ENCODE measurements around the gene ABTB2.

The ABTB2 gene

GRCh38 chr11:34151166-34151565 lies 206.6 kb downstream of the ABTB2 start:
- Histone ChIP-seq H3K9ac (ENCODE audit: low read depth in 1 of 2, low read length in 2 of 2) (no peak overlapping the region), H3K27me3 (ENCODE audit: control insufficient read depth in 1 of 2, insufficient read depth in 2 of 2, low read length in 2 of 2) (no peaks in the 10 kb centered on the region), H3K36me3 (ENCODE audit: control insufficient read depth in 1 of 2, insufficient read depth in 2 of 2, low read length in 2 of 2) (peaks cover 15 to 74% of the 10 kb centered on the region in 2 donors), H3K4me3 (ENCODE audit: low read depth in 1 of 2, low read length in 2 of 2) (peak overlapping the region in 1 of 2 donors; percentile 23), H3K9me3 (ENCODE audit: control insufficient read depth in 1 of 2, low read length in 2 of 2) (no peaks in the 10 kb centered on the region), H3K4me1 (ENCODE audit: control insufficient read depth in 1 of 2, insufficient read depth in 2 of 2, low read length in 2 of 2) (peaks cover 16 to 18% of the 10 kb centered on the region in 2 donors), H3K27ac (ENCODE audit: low read depth, low read length) (no peak overlapping the region)

- H3K9ac ChIP-seq (ENCODE audit: low read depth in 1 of 2, low read length in 2 of 2), result peak overlapping the region in 1 of 2 donors; percentile 26
- peaks cover 20 to 74% of the 10 kb centered on the region in 2 donors for H3K36me3 ChIP-seq (ENCODE audit: control insufficient read depth in 1 of 2, insufficient read depth in 2 of 2, low read length in 2 of 2)
- H3K27me3 ChIP-seq (ENCODE audit: control insufficient read depth in 1 of 2, insufficient read depth in 2 of 2, low read length in 2 of 2), result no peaks in the 10 kb centered on the region
- peak overlapping the region in 1 of 2 donors; percentile 35 for H3K4me3 ChIP-seq (ENCODE audit: low read depth in 1 of 2, low read length in 2 of 2)
- no peaks in the 10 kb centered on the region for H3K9me3 ChIP-seq (ENCODE audit: control insufficient read depth in 1 of 2, low read length in 2 of 2)
- peaks cover 16 to 18% of the 10 kb centered on the region in 2 donors for H3K4me1 ChIP-seq (ENCODE audit: control insufficient read depth in 1 of 2, insufficient read depth in 2 of 2, low read length in 2 of 2)
- no peak overlapping the region for H3K27ac ChIP-seq (ENCODE audit: low read depth, low read length)
Measured at GRCh38 chr11:34150494-34151151, 207.2 kb downstream of the ABTB2 start.

- Histone ChIP-seq H3K27me3 (ENCODE audit: control insufficient read depth in 1 of 2, insufficient read depth in 2 of 2, low read length in 2 of 2) (no peaks in the 10 kb centered on the region), H3K9ac (ENCODE audit: low read depth in 1 of 2, low read length in 2 of 2) (no peak overlapping the region), H3K27ac (ENCODE audit: low read depth, low read length) (no peak overlapping the region), H3K9me3 (ENCODE audit: control insufficient read depth in 1 of 2, low read length in 2 of 2) (no peaks in the 10 kb centered on the region), H3K4me1 (ENCODE audit: control insufficient read depth in 1 of 2, insufficient read depth in 2 of 2, low read length in 2 of 2) (peaks cover 16 to 18% of the 10 kb centered on the region in 2 donors), H3K36me3 (ENCODE audit: control insufficient read depth in 1 of 2, insufficient read depth in 2 of 2, low read length in 2 of 2) (peaks cover 22 to 75% of the 10 kb centered on the region in 2 donors), H3K4me3 (ENCODE audit: low read depth in 1 of 2, low read length in 2 of 2) (no peak overlapping the region)
Measured at GRCh38 chr11:34149786-34150185, 208.0 kb downstream of the ABTB2 start.

- no peaks in the 10 kb centered on the region for H3K27me3 ChIP-seq (ENCODE audit: control insufficient read depth in 1 of 2, insufficient read depth in 2 of 2, low read length in 2 of 2)
- no peaks in the 10 kb centered on the region for H3K9me3 ChIP-seq (ENCODE audit: control insufficient read depth in 1 of 2, low read length in 2 of 2)
- H3K36me3 ChIP-seq (ENCODE audit: control insufficient read depth in 1 of 2, insufficient read depth in 2 of 2, low read length in 2 of 2), result peaks cover 20 to 75% of the 10 kb centered on the region in 2 donors
- no peak overlapping the region for H3K9ac ChIP-seq (ENCODE audit: low read depth in 1 of 2, low read length in 2 of 2)
- no peak overlapping the region for H3K27ac ChIP-seq (ENCODE audit: low read depth, low read length)
- H3K4me1 ChIP-seq (ENCODE audit: control insufficient read depth in 1 of 2, insufficient read depth in 2 of 2, low read length in 2 of 2), result peaks cover 16 to 18% of the 10 kb centered on the region in 2 donors
- H3K4me3 ChIP-seq (ENCODE audit: low read depth in 1 of 2, low read length in 2 of 2), result no peak overlapping the region
Measured at GRCh38 chr11:34149274-34149673, 208.5 kb downstream of the ABTB2 start.

- H3K4me3 ChIP-seq (ENCODE audit: low read depth in 1 of 2, low read length in 2 of 2), result no peak overlapping the region
- peaks cover 20 to 75% of the 10 kb centered on the region in 2 donors for H3K36me3 ChIP-seq (ENCODE audit: control insufficient read depth in 1 of 2, insufficient read depth in 2 of 2, low read length in 2 of 2)
- H3K9ac ChIP-seq (ENCODE audit: low read depth in 1 of 2, low read length in 2 of 2), result no peak overlapping the region
- no peak overlapping the region for H3K27ac ChIP-seq (ENCODE audit: low read depth, low read length)
- no peaks in the 10 kb centered on the region for H3K9me3 ChIP-seq (ENCODE audit: control insufficient read depth in 1 of 2, low read length in 2 of 2)
- H3K4me1 ChIP-seq (ENCODE audit: control insufficient read depth in 1 of 2, insufficient read depth in 2 of 2, low read length in 2 of 2), result peaks cover 16 to 18% of the 10 kb centered on the region in 2 donors
- no peaks in the 10 kb centered on the region for H3K27me3 ChIP-seq (ENCODE audit: control insufficient read depth in 1 of 2, insufficient read depth in 2 of 2, low read length in 2 of 2)
Measured at GRCh38 chr11:34148504-34149165, 209.2 kb downstream of the ABTB2 start.

- Histone ChIP-seq H3K27ac (ENCODE audit: low read depth, low read length) (no peak overlapping the region), H3K4me1 (ENCODE audit: control insufficient read depth in 1 of 2, insufficient read depth in 2 of 2, low read length in 2 of 2) (peaks cover 16 to 18% of the 10 kb centered on the region in 2 donors), H3K36me3 (ENCODE audit: control insufficient read depth in 1 of 2, insufficient read depth in 2 of 2, low read length in 2 of 2) (peaks cover 26 to 77% of the 10 kb centered on the region in 2 donors), H3K27me3 (ENCODE audit: control insufficient read depth in 1 of 2, insufficient read depth in 2 of 2, low read length in 2 of 2) (no peaks in the 10 kb centered on the region), H3K9ac (ENCODE audit: low read depth in 1 of 2, low read length in 2 of 2) (no peak overlapping the region), H3K9me3 (ENCODE audit: control insufficient read depth in 1 of 2, low read length in 2 of 2) (no peaks in the 10 kb centered on the region), H3K4me3 (ENCODE audit: low read depth in 1 of 2, low read length in 2 of 2) (no peak overlapping the region)
Measured at GRCh38 chr11:34147581-34147980, 210.2 kb downstream of the ABTB2 start.

- Histone ChIP-seq H3K36me3 (ENCODE audit: control insufficient read depth in 1 of 2, insufficient read depth in 2 of 2, low read length in 2 of 2) (peaks cover 26 to 79% of the 10 kb centered on the region in 2 donors), H3K9ac (ENCODE audit: low read depth in 1 of 2, low read length in 2 of 2) (no peak overlapping the region), H3K9me3 (ENCODE audit: control insufficient read depth in 1 of 2, low read length in 2 of 2) (no peaks in the 10 kb centered on the region), H3K4me1 (ENCODE audit: control insufficient read depth in 1 of 2, insufficient read depth in 2 of 2, low read length in 2 of 2) (peaks cover 16 to 18% of the 10 kb centered on the region in 2 donors), H3K4me3 (ENCODE audit: low read depth in 1 of 2, low read length in 2 of 2) (no peak overlapping the region), H3K27me3 (ENCODE audit: control insufficient read depth in 1 of 2, insufficient read depth in 2 of 2, low read length in 2 of 2) (no peaks in the 10 kb centered on the region), H3K27ac (ENCODE audit: low read depth, low read length) (no peak overlapping the region)
Measured at GRCh38 chr11:34146866-34147265, 210.9 kb downstream of the ABTB2 start.

- Histone ChIP-seq H3K4me3 (ENCODE audit: low read depth in 1 of 2, low read length in 2 of 2) (no peak overlapping the region), H3K4me1 (ENCODE audit: control insufficient read depth in 1 of 2, insufficient read depth in 2 of 2, low read length in 2 of 2) (peaks cover 13 to 15% of the 10 kb centered on the region in 2 donors), H3K9me3 (ENCODE audit: control insufficient read depth in 1 of 2, low read length in 2 of 2) (no peaks in the 10 kb centered on the region), H3K36me3 (ENCODE audit: control insufficient read depth in 1 of 2, insufficient read depth in 2 of 2, low read length in 2 of 2) (peaks cover 31 to 80% of the 10 kb centered on the region in 2 donors), H3K27ac (ENCODE audit: low read depth, low read length) (no peak overlapping the region), H3K27me3 (ENCODE audit: control insufficient read depth in 1 of 2, insufficient read depth in 2 of 2, low read length in 2 of 2) (no peaks in the 10 kb centered on the region), H3K9ac (ENCODE audit: low read depth in 1 of 2, low read length in 2 of 2) (no peak overlapping the region)
Measured at GRCh38 chr11:34146411-34146810, 211.4 kb downstream of the ABTB2 start.

- Histone ChIP-seq H3K36me3 (ENCODE audit: control insufficient read depth in 1 of 2, insufficient read depth in 2 of 2, low read length in 2 of 2) (peaks cover 35 to 85% of the 10 kb centered on the region in 2 donors), H3K9ac (ENCODE audit: low read depth in 1 of 2, low read length in 2 of 2) (no peak overlapping the region), H3K4me1 (ENCODE audit: control insufficient read depth in 1 of 2, insufficient read depth in 2 of 2, low read length in 2 of 2) (peaks cover 8 to 10% of the 10 kb centered on the region in 2 donors), H3K4me3 (ENCODE audit: low read depth in 1 of 2, low read length in 2 of 2) (no peak overlapping the region), H3K27ac (ENCODE audit: low read depth, low read length) (no peak overlapping the region), H3K27me3 (ENCODE audit: control insufficient read depth in 1 of 2, insufficient read depth in 2 of 2, low read length in 2 of 2) (no peaks in the 10 kb centered on the region), H3K9me3 (ENCODE audit: control insufficient read depth in 1 of 2, low read length in 2 of 2) (no peaks in the 10 kb centered on the region)
Measured at GRCh38 chr11:34145847-34146381, 211.9 kb downstream of the ABTB2 start.

GRCh38 chr11:34145073-34145472 lies 212.7 kb downstream of the ABTB2 start:
- Histone ChIP-seq H3K9me3 (ENCODE audit: control insufficient read depth in 1 of 2, low read length in 2 of 2) (no peaks in the 10 kb centered on the region), H3K9ac (ENCODE audit: low read depth in 1 of 2, low read length in 2 of 2) (no peak overlapping the region), H3K27me3 (ENCODE audit: control insufficient read depth in 1 of 2, insufficient read depth in 2 of 2, low read length in 2 of 2) (no peaks in the 10 kb centered on the region), H3K4me3 (ENCODE audit: low read depth in 1 of 2, low read length in 2 of 2) (no peak overlapping the region), H3K4me1 (ENCODE audit: control insufficient read depth in 1 of 2, insufficient read depth in 2 of 2, low read length in 2 of 2) (peaks cover 1% of the 10 kb centered on the region in 2 donors), H3K36me3 (ENCODE audit: control insufficient read depth in 1 of 2, insufficient read depth in 2 of 2, low read length in 2 of 2) (peaks cover 44 to 93% of the 10 kb centered on the region in 2 donors), H3K27ac (ENCODE audit: low read depth, low read length) (no peak overlapping the region)
